Peyer's patch (tissue), 4 donors: ENCODE measurements around the gene CBFB. TPM values are rescaled to one million over a fixed set of nuclear protein-coding genes. Genes with fewer than 3 reads are reported as not detected.

ENCODE experiments used
- DNase-seq, 3 donors: peaks; one replicate each; pipeline ENCODE4 v3.0.0-alpha.2; 2017 to 2019
- H3K27ac ChIP-seq, 4 donors: fragments of 200-600 bp; sonication (generic); one replicate each; pipeline ENCODE4 v1.5.1; 2016 to 2019
- H3K27me3 ChIP-seq, 2 donors: fragments of 200-600 bp; sonication (generic); one replicate each; pipeline ENCODE4 v1.5.1; 2019
- H3K36me3 ChIP-seq, 3 donors: fragments of 200-600 bp; sonication (generic); one replicate each; pipeline ENCODE4 v1.5.1; 2016 to 2019
- H3K4me1 ChIP-seq, 4 donors: fragments of 200-600 bp; sonication (generic); one replicate each; pipeline ENCODE4 v1.5.1; 2016 to 2019
- H3K4me3 ChIP-seq, 4 donors: fragments of 200-600 bp; sonication (generic); 1 replicate in 3 of 4; 2 replicates in 1 of 4; pipeline ENCODE4 v1.5.1; 2016 to 2019; ENCODE audit warnings: mild to moderate bottlenecking in 1 of 4
- H3K9me3 ChIP-seq, 4 donors: fragments of 200-600 bp; sonication (generic); one replicate each; pipeline ENCODE4 v1.5.1; 2016 to 2019; ENCODE audit warnings: mild to moderate bottlenecking in 1 of 4
- CTCF ChIP-seq, 6 experiments: fragments of 450-650 bp in 4 of 6; fragments of 200-600 bp in 2 of 6; sonication (generic) in 1 of 6; IDR thresholded peaks; one replicate each; pipeline ENCODE4 v1.5.1; 2017 to 2019; ENCODE audit warnings: antibody characterized with exemption in 6 of 6, mild to moderate bottlenecking in 3 of 6, moderate library complexity in 1 of 6
- POLR2A ChIP-seq, 2 donors: fragments of 450-650 bp; IDR thresholded peaks; one replicate each; pipeline ENCODE4 v1.5.1; 2017; ENCODE audit warnings: antibody characterized with exemption in 2 of 2, mild to moderate bottlenecking in 2 of 2, moderate library complexity in 2 of 2
- total RNA-seq, 4 donors: library from RNA; depleted of rRNA; stranded (reverse); fragments of >200 nt; gene quantifications; one replicate each; pipeline ENCODE4 v1.1.0, GENCODE V29; 2016

Gene CBFB
- total RNA-seq, 4 donors from 2014 or later = 14.0 to 30.5 (median 26.6) TPM

GRCh38 chr16:67082891-67083290 is 53.9 kb downstream of the CBFB start:
- Histone ChIP-seq H3K4me3 (no peak overlapping the region), H3K4me1 (no peaks in the 10 kb centered on the region), H3K27ac (no peak overlapping the region), H3K9me3 (no peaks in the 10 kb centered on the region), H3K27me3 (no peaks in the 10 kb centered on the region), H3K36me3 (peaks cover 0 to 13% (median 0%) of the 10 kb centered on the region in 3 donors)
- DNase-seq = no peak
- no peak for TF ChIP-seq CTCF (IDR thresholded peaks at IDR 0.05)
- no peak for TF ChIP-seq POLR2A (IDR thresholded peaks at IDR 0.05)

- Histone ChIP-seq H3K9me3 (no peaks in the 10 kb centered on the region), H3K27ac (no peak overlapping the region), H3K27me3 (no peaks in the 10 kb centered on the region), H3K4me1 (no peaks in the 10 kb centered on the region), H3K36me3 (peaks cover 0 to 11% (median 0%) of the 10 kb centered on the region in 3 donors), H3K4me3 (no peak overlapping the region)
- TF ChIP-seq POLR2A (IDR thresholded peaks at IDR 0.05) = no peak
- no peak for TF ChIP-seq CTCF (IDR thresholded peaks at IDR 0.05)
- no peak for DNase-seq
Measured at GRCh38 chr16:67084345-67085028, 55.5 kb downstream of the CBFB start.

- Histone ChIP-seq H3K27ac (no peak overlapping the region), H3K27me3 (no peaks in the 10 kb centered on the region), H3K9me3 (no peaks in the 10 kb centered on the region), H3K4me3 (no peak overlapping the region), H3K4me1 (no peaks in the 10 kb centered on the region), H3K36me3 (peaks cover 0 to 6% (median 0%) of the 10 kb centered on the region in 3 donors)
- TF ChIP-seq POLR2A (IDR thresholded peaks at IDR 0.05) (no peak), CTCF (IDR thresholded peaks at IDR 0.05) (no peak)
- no peak for DNase-seq
Measured at GRCh38 chr16:67086822-67087221, 57.9 kb downstream of the CBFB start.

- H3K27ac ChIP-seq = no peak overlapping the region
- no peaks in the 10 kb centered on the region for H3K27me3 ChIP-seq
- H3K9me3 ChIP-seq = no peaks in the 10 kb centered on the region
- no peaks in the 10 kb centered on the region for H3K4me1 ChIP-seq
- DNase-seq = no peak
- peaks cover 0 to 6% (median 0%) of the 10 kb centered on the region in 3 donors for H3K36me3 ChIP-seq
- H3K4me3 ChIP-seq = no peak overlapping the region
- TF ChIP-seq CTCF (IDR thresholded peaks at IDR 0.05) (no peak), POLR2A (IDR thresholded peaks at IDR 0.05) (no peak)
Measured at GRCh38 chr16:67087291-67087690, 58.3 kb downstream of the CBFB start.

- TF ChIP-seq POLR2A (IDR thresholded peaks at IDR 0.05) (no peak), CTCF (IDR thresholded peaks at IDR 0.05) (no peak)
- Histone ChIP-seq H3K9me3 (no peaks in the 10 kb centered on the region), H3K4me3 (no peak overlapping the region), H3K27me3 (no peaks in the 10 kb centered on the region), H3K27ac (no peak overlapping the region), H3K36me3 (peaks cover 0 to 6% (median 0%) of the 10 kb centered on the region in 3 donors), H3K4me1 (no peaks in the 10 kb centered on the region)
- no peak for DNase-seq
Measured at GRCh38 chr16:67087803-67088202, 58.9 kb downstream of the CBFB start.
